WTC11 (cell line): ENCODE results near the gene ZDHHC7. TPM values are rescaled to one million over a fixed set of nuclear protein-coding genes. Genes with fewer than 3 reads are reported as not detected.

Source experiments
- ATAC-seq: fragments of 200-7000 bp; cut with Tn5 transposase; 2 replicates; pipeline ENCODE4 v1.10.0; 2021; ENCODE audit warnings: mild to moderate bottlenecking, moderate library complexity
- CTCF ChIA-PET: fragments of 300-600 bp; sonication (Branson Sonifier 250); formaldehyde crosslinking; loops from one replicate; lab custom pipeline; 2021; ENCODE audit warnings: antibody characterized with exemption; lab: Charles Lee
- POLR2A ChIA-PET: fragments of 350-600 bp; sonication (Branson Sonifier 250); formaldehyde crosslinking; loops from one replicate; lab custom pipeline; 2021; ENCODE audit warnings: antibody characterized with exemption; lab: Charles Lee
- DNase-seq: peaks from one replicate; pipeline ENCODE4 v3.0.0; 2021; ENCODE audit warnings: low spot score
- H3K27ac Mint-ChIP-seq: 2 replicates; pipeline ENCODE4 v1.8.0; 2021; ENCODE audit warnings: mixed read lengths
- H3K27me3 Mint-ChIP-seq: 2 replicates; pipeline ENCODE4 v1.8.0; 2021; ENCODE audit warnings: low read depth, mild to moderate bottlenecking, moderate library complexity, mixed read lengths
- H3K36me3 Mint-ChIP-seq: 2 replicates; pipeline ENCODE4 v1.8.0; 2021; ENCODE audit warnings: mixed read lengths
- H3K4me1 Mint-ChIP-seq: 2 replicates; pipeline ENCODE4 v1.8.0; 2022; ENCODE audit warnings: mixed read lengths
- H3K4me3 Mint-ChIP-seq: 2 replicates; pipeline ENCODE4 v1.8.0; 2021; ENCODE audit warnings: mild to moderate bottlenecking, moderate library complexity, mixed read lengths
- H3K9me3 Mint-ChIP-seq: 2 replicates; pipeline ENCODE4 v1.8.0; 2021; ENCODE audit warnings: mixed read lengths
- AR ChIP-seq: fragments of 250-450 bp; sonication (Bioruptor Pico); IDR thresholded peaks from 2 replicates; pipeline ENCODE4 v1.9.0; 2021; ENCODE audit warnings: mild to moderate bottlenecking
- ARID4B ChIP-seq: sonication (generic); formaldehyde crosslinking; IDR thresholded peaks from 2 replicates; pipeline ENCODE4 v1.8.0; 2023; ENCODE audit warnings: missing genetic modification reagents, mild to moderate bottlenecking, borderline replicate concordance
- EMX1 ChIP-seq: fragments of 250-450 bp; sonication (Bioruptor Pico); IDR thresholded peaks from 2 replicates; pipeline ENCODE4 v1.8.0; 2021; ENCODE audit warnings: mild to moderate bottlenecking
- ESRRA ChIP-seq: sonication (generic); formaldehyde crosslinking; IDR thresholded peaks from 2 replicates; pipeline ENCODE4 v1.8.1; 2022; ENCODE audit warnings: mild to moderate bottlenecking, missing genetic modification reagents, borderline replicate concordance
- GTF2I ChIP-seq: fragments of 250-450 bp; sonication (Bioruptor Pico); conservative IDR thresholded peaks from 2 replicates; pipeline ENCODE4 v1.4.0; 2021; ENCODE audit warnings: mild to moderate bottlenecking
- HMGA2 ChIP-seq: fragments of 250-450 bp; sonication (Bioruptor Pico); IDR thresholded peaks from 2 replicates; pipeline ENCODE4 v1.4.0; 2021; ENCODE audit warnings: mild to moderate bottlenecking, moderate library complexity
- JAZF1 ChIP-seq: fragments of 250-450 bp; sonication (Bioruptor Pico); IDR thresholded peaks from 2 replicates; pipeline ENCODE4 v1.9.0; 2021; ENCODE audit warnings: moderate library complexity, mild to moderate bottlenecking, inconsistent platforms
- KAT7 ChIP-seq: sonication (generic); formaldehyde crosslinking; IDR thresholded peaks from 2 replicates; pipeline ENCODE4 v1.8.1; 2023; ENCODE audit warnings: missing genetic modification reagents, mild to moderate bottlenecking, borderline replicate concordance
- MLX ChIP-seq: sonication (generic); formaldehyde crosslinking; IDR thresholded peaks from 2 replicates; pipeline ENCODE4 v1.8.1; 2023; ENCODE audit warnings: mild to moderate bottlenecking, missing genetic modification reagents, moderate library complexity
- NR3C1 ChIP-seq: sonication (generic); formaldehyde crosslinking; conservative IDR thresholded peaks from 2 replicates; pipeline ENCODE4 v1.8.1; 2023; ENCODE audit warnings: low read depth, mild to moderate bottlenecking, missing genetic modification reagents
- PREB ChIP-seq: sonication (generic); formaldehyde crosslinking; IDR thresholded peaks from 2 replicates; pipeline ENCODE4 v1.8.1; 2022; ENCODE audit warnings: mild to moderate bottlenecking, missing genetic modification reagents, moderate library complexity, borderline replicate concordance
- PRRX2 ChIP-seq: fragments of 250-450 bp; sonication (Bioruptor Pico); IDR thresholded peaks from 2 replicates; pipeline ENCODE4 v1.8.0; 2021; ENCODE audit warnings: mild to moderate bottlenecking
- STAT6 ChIP-seq: sonication (generic); formaldehyde crosslinking; conservative IDR thresholded peaks from 2 replicates; pipeline ENCODE4 v1.8.1; 2023; ENCODE audit warnings: mild to moderate bottlenecking, low read depth, missing genetic modification reagents, moderate library complexity
- TCF7 ChIP-seq: sonication (generic); formaldehyde crosslinking; IDR thresholded peaks from 2 replicates; pipeline ENCODE4 v1.8.0; 2022; ENCODE audit warnings: mild to moderate bottlenecking, low read depth, missing genetic modification reagents, moderate library complexity
- USF1 ChIP-seq: sonication (generic); formaldehyde crosslinking; IDR thresholded peaks from 2 replicates; pipeline ENCODE4 v1.8.0; 2022; ENCODE audit warnings: mild to moderate bottlenecking, missing genetic modification reagents
- ZNF281 ChIP-seq: sonication (generic); formaldehyde crosslinking; IDR thresholded peaks from 2 replicates; pipeline ENCODE4 v1.8.0; 2023; ENCODE audit warnings: mild to moderate bottlenecking, missing genetic modification reagents
- ZNF416 ChIP-seq: fragments of 250-450 bp; sonication (Bioruptor Pico); IDR thresholded peaks from 2 replicates; pipeline ENCODE4 v1.9.0; 2021; ENCODE audit warnings: mild to moderate bottlenecking, inconsistent platforms
- ZNF423 ChIP-seq: fragments of 250-450 bp; sonication (Bioruptor Pico); IDR thresholded peaks from 2 replicates; pipeline ENCODE4 v2.1.2; 2022; ENCODE audit warnings: mild to moderate bottlenecking, moderate library complexity
- total RNA-seq: library from RNA; stranded (reverse); gene quantifications from 3 replicates; pipeline ENCODE4 v1.2.3, GENCODE V29; 2021

Gene ZDHHC7
- total RNA-seq, 1 experiment from 2014 or later: 38.7 TPM

- peaks cover 4% of the 10 kb centered on the region for H3K9me3 Mint-ChIP-seq
- POLR2A ChIA-PET: interaction anchor here (0.5 kb wide), 1 partner anchor 59 kb away, joined by 3 read pairs; no protein-coding TSS in a partner anchor
Measured at GRCh38 chr16:84926462-84926861, 84.9 kb downstream of the ZDHHC7 start.

More at GRCh38 chr16:84926462-84926861, 84.9 kb downstream of the ZDHHC7 start:
- no peak overlapping the region for H3K27ac Mint-ChIP-seq
- H3K4me3 Mint-ChIP-seq: no peak overlapping the region
- TF ChIP-seq AR (no peak), TCF7 (CRISPR knock-in tag) (no peak), MLX (no peak), KAT7 (CRISPR knock-in tag) (no peak), PRRX2 (CRISPR knock-in tag) (no peak), NR3C1 (no peak), GTF2I (CRISPR knock-in tag) (no peak), PREB (CRISPR knock-in tag) (no peak), JAZF1 (CRISPR knock-in tag) (no peak), ZNF281 (CRISPR knock-in tag) (no peak), STAT6 (CRISPR knock-in tag) (no peak), ZNF423 (no peak), USF1 (CRISPR knock-in tag) (no peak), EMX1 (CRISPR knock-in tag) (no peak), ZNF416 (CRISPR knock-in tag) (no peak), ARID4B (CRISPR knock-in tag) (no peak), HMGA2 (CRISPR knock-in tag) (no peak), ESRRA (CRISPR knock-in tag) (no peak)
- H3K4me1 Mint-ChIP-seq: peaks cover 14% of the 10 kb centered on the region
- no peaks in the 10 kb centered on the region for H3K27me3 Mint-ChIP-seq
- DNase-seq (no peak), ATAC-seq (no peak)
- CTCF ChIA-PET: interaction anchor here (0.7 to 6.7 kb wide), 17 partner anchors 8 to 420 kb away, joined by 3 to 139 read pairs (median 9); partner anchors contain the start of gene CRISPLD2
- H3K36me3 Mint-ChIP-seq: no peaks in the 10 kb centered on the region
